ENCODE results near the gene PDZD7.

GRCh38 chr10:100970076-100970913 lies 60.6 kb downstream of the PDZD7 start:
- TF ChIP-seq, protein P1, sequence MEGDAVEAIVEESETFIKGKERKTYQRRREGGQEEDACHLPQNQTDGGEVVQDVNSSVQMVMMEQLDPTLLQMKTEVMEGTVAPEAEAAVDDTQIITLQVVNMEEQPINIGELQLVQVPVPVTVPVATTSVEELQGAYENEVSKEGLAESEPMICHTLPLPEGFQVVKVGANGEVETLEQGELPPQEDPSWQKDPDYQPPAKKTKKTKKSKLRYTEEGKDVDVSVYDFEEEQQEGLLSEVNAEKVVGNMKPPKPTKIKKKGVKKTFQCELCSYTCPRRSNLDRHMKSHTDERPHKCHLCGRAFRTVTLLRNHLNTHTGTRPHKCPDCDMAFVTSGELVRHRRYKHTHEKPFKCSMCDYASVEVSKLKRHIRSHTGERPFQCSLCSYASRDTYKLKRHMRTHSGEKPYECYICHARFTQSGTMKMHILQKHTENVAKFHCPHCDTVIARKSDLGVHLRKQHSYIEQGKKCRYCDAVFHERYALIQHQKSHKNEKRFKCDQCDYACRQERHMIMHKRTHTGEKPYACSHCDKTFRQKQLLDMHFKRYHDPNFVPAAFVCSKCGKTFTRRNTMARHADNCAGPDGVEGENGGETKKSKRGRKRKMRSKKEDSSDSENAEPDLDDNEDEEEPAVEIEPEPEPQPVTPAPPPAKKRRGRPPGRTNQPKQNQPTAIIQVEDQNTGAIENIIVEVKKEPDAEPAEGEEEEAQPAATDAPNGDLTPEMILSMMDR (conservative IDR thresholded peaks at IDR 0.05; ENCODE audit: low read depth, low read length) = no peak
- TF ChIP-seq EZH2 (IDR thresholded peaks at IDR 0.05; ENCODE audit: borderline replicate concordance, low read depth, low read length, poor library complexity, severe bottlenecking) = no peak

All from A673 (cell line).